KBM-7 (cell line): ENCODE data around the gene CENPW.

Experiments
- DNase-seq: peaks from one replicate; pipeline ENCODE4 v3.0.0-alpha.2; 2015
- in situ Hi-C: fragments of 300-500 bp; cut with MboI; formaldehyde crosslinking; loops from 2 replicates; pipeline ENCODE4 v1.14.3; 2020; ENCODE audit warnings: low sequenced_read_pairs, low pct_unique_long_range_greater_than_20kb, mixed read lengths

CENPW gene

DNA sequence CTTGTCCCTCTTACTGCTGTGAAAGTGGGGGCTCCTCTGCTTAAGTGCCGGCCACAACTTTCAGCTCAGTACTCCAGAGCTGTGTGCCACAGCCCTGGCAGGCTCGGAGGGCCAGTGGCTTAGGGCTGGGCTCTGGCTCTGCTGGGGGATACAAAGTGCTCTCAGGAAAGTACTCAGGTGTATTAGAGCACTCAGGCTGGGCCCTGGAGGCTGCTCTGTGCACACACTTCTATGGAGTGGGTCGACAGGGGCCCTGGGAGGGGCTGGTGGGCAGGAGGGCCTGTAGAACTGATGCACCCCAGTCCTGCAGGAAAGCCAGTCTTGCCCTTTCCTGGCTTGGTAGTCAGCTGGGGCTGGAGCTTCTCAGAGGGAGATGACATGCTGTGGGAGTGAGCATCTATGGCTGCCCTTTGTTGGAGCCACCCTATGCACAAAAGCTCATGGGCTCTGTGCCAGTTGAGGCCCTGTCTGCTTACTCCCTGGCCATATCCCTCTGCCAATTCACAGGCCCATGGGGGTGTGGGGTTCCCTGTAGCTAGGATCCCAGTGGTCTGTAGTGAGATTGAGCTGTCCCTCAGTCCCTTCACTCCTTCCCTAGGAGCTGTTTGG lies 22.0 kb downstream of the CENPW start:
- in situ Hi-C loops: no loop called here
- DNase-seq: no peak

DNA sequence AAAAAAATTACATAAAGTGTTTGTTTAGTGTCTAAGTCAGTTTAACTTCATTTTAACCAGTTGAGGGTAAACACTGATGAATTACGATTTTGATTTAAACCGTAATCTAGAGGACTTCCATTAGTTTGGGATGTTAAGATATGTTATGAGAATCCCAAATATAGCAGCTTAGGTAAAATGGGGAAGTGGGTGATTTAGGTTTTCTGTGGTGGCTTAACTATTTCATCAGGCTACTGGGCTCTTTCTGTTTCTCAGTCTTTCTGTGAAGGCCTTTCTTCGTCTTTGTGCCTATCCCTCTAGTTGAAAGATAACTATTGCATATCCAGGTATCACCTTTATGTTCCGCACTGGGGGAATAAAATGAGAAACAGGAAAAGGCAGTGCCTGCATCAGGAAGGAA lies 27.9 kb downstream of the CENPW start:
- in situ Hi-C loops: no loop called here
- peak; percentile 71 for DNase-seq

- no peak for DNase-seq
- in situ Hi-C loops: no loop called here
These were observed 32.7 kb downstream of the CENPW start for GRCh38 chr6:126372626-126373025.

DNA sequence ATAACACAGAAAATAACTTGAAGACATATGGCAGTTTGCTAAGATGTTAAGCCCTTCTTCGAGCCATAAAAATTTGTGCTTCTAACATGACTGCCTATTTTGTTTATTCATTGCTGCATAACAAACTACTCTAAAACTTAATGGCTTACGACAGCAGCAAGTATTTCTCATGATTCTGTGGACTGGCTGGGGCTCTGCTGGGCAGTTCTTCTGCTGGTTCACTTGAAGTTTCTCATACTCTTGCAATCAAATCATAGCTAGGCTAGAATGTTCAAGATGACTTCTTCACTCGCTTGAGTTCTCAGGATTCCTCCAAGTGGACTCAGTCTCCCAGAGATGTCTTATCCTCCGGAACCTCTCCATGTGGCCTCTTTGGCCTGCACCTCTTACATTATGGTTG lies 33.4 kb downstream of the CENPW start:
- in situ Hi-C loops: no loop called here
- DNase-seq: no peak

DNA sequence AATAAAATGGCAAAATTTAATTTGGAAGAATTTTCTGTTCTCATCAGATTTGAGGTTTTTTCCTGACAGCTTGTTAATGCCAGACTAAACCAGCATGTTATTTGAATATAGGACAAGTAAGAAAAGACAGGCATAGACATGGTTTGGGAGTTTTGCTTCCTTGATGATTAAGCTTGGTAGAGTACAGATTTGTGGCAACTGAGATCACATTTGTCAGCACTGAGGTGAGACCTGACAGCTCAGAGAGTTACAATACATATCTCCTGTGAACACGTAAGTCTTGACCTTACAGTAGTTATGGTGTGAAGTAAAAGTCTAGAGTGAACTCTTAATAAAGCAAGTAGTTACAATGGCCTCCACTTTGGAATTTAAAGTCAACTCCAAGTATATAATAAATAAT lies 34.5 kb downstream of the CENPW start:
- in situ Hi-C loops: no loop called here
- no peak for DNase-seq

GRCh38 chr6:126376682-126377081 lies 36.8 kb downstream of the CENPW start:
- no peak for DNase-seq
- in situ Hi-C loops: no loop called here

DNA sequence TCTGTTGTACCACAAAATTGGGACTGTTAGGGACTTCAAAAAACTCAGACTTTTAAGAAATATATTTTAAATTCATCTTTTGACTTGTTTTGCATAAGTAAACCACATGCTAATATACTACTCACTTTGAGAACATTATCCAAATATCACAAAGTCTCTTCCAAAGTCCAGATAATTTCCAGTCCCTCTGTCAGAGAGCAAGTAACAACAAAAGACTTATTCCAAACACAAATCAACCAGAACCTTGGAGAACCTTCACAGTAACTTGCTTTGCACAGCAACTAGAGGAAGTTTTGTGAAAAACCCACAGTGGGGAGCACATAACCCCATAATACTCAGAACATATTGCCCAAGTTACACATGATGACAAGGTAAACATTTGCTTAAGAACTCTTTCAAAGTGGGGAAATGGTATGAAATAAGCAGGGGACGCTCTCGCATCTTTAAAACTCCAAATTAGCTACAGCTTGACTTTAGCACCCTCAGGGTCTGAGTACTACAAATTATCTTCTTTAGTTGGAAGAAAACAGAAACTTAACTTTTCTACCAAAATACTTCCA lies 37.8 kb downstream of the CENPW start:
- in situ Hi-C loops: no loop called here
- DNase-seq: no peak

GRCh38 chr6:126380072-126380583 lies 40.2 kb downstream of the CENPW start:
- in situ Hi-C loops: no loop called here
- DNase-seq: no peak

- in situ Hi-C loops: no loop called here
- no peak for DNase-seq
These were observed 41.6 kb downstream of the CENPW start for GRCh38 chr6:126381498-126381897.

DNA sequence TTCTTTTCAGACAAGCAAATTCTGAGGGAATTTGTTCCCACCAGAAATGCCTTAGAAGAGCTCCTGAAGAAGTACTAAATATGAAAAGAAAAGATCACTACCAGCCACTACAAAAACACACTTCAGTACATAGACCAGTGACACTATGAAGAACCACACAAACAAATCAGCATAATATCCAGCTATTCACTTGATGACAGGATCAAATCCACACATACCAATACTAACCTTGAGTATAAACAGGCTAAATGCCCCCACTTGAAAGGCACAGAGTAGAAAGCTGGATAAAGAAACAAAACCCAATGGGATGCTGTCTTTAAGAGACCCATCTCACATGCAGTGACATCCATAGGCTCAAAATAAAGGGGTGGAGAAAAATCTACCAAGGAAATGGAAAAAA lies 43.3 kb downstream of the CENPW start:
- DNase-seq: no peak
- in situ Hi-C loops: no loop called here

DNA sequence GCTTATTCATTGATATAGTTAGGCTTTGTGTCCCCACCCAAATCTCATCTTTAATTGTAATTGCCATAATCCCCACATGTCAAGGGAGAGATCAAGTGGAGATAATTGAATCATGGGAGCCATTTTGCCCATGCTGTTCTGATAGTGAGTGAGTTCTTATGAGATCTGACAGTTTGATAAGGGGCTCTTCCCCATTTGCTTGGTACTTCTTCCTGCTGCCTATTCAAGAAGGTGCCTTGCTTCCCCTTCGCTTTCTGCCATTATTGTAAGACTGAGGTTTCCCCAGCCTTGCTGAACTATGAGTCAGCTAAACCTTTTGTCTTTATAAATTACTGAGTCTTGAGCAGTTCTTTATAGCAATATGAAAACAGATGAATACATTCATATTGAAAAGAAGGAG lies 45.6 kb downstream of the CENPW start:
- peak; percentile 60 for DNase-seq
- in situ Hi-C loops: no loop called here

- in situ Hi-C loops: no loop called here
- no peak for DNase-seq
These were observed 48.2 kb downstream of the CENPW start for GRCh38 chr6:126388104-126388598.

DNA sequence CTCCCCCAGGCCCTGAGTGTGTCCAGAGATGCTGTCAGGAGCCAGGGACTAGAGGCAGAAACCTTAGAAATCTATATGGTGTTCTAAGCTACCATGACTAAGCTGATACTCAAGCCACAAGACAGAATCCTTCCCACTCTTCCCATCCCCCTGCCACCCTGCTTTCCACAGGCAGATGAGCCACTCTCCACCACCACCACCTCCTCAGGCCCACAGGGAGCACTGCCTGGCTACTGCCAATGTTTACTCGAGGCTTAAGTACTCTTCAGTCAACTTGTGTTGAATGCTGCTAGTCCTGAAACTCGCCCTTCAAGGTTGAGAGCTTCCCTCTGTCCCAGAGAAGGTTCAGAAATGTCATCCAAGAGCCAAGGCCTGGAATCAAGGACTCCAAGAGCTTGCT lies 56.2 kb downstream of the CENPW start:
- no peak for DNase-seq
- in situ Hi-C loops: no loop called here
